GM18511 (cell line): ENCODE data around the gene CLDN10.
A peak's percentile ranks its signal among the peaks of the same experiment; 100 is the strongest.

ENCODE experiments used
- ATAC-seq: cut with Tn5 transposase; IDR thresholded peaks from one replicate; pipeline ENCODE4 v1.9.1; 2021; ENCODE audit warnings: mild to moderate bottlenecking, moderate library complexity; ENCODE audit not compliant: unreplicated experiment

The CLDN10 gene

DNA sequence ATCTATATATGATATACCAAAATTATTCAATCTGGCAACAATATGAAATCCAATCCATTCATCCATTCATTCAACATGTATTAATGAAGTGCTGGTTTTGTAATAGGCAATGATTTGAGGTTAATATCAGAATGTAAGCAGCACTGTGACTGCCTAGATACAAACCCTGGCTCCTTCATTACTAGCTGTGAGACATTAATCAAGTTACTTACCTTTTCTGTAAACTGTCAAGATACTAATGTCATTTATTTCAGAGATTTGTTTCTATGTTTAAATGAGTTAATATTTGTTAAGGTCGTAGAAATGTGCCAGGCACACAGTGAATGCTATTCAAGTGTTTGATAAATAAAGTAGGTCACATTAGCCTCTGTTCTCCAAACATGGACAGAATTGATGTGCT lies 40.9 kb downstream of the CLDN10 start:
- ATAC-seq = no peak

DNA sequence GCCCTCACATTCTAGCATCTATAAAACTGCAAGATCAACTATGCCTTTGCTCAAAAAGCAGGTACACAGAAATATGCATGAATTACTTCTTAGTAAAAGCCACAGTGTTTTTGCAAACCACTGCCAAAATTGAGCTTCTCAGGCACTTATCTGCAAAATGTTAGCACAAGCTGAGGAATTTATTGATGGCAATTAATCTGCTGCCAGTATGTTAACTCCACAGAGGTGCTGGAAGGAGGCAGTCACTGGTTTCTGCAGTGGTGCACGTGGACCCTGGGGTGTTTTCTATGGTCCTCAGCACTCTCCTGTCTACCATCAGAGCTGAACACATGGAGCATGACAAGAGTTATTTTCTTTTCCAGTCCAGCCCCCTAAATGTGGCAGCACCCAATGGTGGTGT lies 44.2 kb downstream of the CLDN10 start:
- no peak for ATAC-seq

DNA sequence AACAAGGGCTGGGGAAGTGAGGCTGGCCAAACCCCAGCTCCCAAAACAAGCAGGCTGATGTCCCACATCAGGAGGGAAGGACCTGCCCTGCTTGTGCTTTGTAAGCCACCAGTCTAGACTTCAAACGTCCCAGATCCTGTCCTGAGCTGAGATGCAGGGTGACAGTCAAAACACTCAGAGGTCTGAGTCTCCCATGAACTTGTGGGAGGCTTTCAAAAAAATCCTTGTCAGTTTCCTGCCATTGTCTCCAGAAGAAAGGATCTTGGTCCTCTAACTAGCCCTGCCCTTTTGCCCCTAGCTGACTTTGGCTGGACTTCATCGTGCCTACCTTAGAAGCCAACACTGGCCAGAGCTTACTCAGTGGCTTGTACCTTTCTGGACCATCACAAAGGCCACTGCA lies 48.7 kb downstream of the CLDN10 start:
- ATAC-seq = no peak

DNA sequence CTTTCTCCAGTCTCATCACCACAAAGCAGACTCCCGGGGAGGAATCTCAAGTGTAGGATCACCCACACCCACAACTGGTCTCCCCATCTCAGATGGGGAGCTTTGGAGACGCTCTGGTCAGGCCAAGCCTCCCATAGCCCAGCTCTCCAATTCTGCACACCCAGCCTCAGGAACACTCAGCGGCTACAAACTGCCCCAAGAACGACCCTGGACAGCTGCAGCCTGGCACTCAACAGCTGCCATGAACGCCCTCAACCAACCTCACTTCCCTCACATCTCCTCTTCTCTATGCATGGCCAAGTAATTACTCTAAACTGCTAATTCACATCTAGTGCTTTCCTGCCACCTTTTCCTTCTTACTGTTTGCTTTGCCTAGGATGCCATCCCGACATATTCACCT lies 49.4 kb downstream of the CLDN10 start:
- no peak for ATAC-seq

DNA sequence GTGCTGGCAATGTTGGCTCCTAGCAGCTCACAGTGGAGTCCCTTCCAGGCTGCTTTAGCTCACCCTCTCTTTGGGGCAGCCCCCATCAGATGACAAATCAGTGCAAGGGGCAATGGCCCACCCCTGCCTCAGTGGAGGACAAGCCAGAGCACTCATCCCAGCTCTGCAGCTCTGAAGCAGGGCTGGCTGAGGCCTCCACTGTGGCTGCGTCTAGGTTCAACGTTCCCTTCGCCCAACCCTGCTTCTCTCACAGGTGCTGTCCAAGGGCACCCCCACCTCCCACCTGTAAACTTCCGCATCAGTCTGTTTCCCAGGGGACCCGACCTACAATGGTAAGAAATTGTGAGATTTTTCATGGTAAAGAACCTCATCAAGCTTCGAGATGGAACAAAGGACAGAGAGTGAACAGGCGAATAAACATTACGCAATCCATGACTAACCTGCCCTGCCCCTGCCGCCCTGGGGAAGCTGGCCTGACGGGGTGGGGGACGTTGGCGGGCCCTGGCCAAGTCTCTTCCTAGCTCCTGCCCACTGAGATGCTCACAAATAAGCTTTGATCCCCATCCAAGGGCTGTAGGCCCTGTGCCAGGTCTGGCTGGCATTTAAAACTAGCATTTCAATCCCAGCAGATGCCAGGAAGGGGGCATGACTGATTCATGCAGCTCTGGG lies 51.5 kb downstream of the CLDN10 start:
- no peak for ATAC-seq

DNA sequence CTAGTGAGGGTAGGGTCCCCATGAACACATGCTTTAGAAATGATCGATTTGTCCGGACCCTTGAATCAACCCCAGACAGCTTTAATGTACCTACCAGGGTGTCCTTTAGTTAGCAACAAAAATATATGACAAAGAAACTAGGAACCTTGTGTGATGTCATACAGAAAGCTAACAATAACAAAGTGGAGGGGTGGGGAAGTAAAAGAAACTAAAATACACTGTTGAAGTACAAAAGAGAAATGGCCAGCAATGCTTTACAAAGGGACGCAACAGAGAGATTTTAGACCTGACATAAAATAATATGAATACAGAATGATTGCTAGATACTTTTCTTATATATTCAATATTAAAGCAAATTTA lies 52.0 kb downstream of the CLDN10 start:
- ATAC-seq = no peak

DNA sequence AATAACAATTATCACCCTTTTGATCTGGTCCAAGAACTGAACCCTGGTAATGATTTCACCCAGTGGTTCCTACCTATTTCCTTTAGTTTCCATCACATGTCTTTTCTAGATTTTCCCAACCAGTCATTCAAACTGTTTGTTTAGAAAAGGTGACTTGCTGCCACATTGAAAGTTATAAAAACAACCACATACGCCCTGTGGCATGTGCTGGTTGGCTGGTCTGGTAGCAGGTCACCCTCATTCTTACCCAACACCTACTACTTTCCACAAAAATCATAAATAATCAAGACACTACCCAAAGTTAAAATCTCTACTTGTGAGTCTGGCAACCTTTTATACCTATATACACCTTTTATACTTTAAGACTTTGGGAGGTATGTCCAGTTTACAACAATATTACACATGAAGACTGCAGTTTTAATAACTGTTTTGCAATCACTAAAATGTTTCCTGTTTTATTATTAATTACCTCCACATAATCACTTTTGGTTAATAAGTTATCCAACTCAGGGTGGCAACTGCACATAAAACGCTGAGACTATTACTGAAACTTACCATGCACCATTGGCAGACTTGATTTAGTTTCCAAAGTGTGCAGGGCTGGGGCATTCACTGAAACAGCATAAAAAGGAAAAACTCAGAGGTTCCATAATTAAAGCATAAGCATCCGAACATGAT lies 53.1 kb downstream of the CLDN10 start:
- no peak for ATAC-seq

DNA sequence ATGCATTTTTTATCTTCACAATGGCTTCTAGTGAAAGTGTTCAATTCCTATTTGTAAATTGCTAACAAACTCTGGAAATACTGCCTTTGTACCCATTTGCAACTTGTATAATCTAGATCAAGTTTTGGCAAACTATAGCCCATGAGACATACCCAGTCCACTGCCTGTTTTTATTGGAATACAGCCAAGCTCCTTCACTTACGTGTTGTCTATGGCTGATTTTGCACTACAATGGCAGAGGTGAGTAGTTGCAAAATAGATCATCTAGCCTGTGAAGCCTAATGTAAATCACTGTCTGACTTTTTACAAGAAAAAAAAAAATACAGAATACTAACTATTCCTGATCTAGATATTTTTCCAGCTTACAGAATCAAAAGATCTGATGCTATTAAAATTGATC lies 54.8 kb downstream of the CLDN10 start:
- no peak for ATAC-seq

DNA sequence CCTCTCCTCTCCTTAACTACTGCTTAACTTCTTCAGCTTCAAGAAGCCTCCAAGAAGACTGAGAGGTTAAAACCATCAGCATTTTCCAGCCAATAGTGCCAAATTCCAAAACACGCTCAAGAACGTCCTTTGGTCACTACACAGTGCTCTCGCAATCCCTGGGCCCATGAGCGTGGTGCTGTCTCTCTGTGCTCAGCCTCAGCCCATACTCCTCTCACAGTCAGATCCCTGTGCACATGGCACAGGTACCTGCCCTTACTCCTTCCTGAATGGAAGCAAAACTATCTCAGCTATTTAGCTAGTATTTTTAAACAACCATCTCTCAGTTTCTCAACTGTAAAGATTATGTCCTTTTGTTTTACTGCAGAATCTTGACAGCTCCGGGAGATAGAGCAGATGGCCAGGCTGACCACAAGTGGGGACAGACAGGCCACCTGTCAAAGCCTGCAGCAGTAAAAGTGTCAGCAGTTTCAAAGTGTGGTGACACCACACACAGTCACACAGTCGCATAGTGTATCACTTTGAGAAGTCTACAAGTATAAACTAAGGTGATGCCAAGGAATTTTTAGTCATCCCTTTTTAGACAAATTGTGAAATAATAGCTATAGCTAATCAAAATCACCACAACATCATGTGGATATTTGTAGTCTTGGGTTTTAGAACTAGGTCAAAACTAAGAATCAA lies 56.3 kb downstream of the CLDN10 start:
- peak; percentile 61 for ATAC-seq

DNA sequence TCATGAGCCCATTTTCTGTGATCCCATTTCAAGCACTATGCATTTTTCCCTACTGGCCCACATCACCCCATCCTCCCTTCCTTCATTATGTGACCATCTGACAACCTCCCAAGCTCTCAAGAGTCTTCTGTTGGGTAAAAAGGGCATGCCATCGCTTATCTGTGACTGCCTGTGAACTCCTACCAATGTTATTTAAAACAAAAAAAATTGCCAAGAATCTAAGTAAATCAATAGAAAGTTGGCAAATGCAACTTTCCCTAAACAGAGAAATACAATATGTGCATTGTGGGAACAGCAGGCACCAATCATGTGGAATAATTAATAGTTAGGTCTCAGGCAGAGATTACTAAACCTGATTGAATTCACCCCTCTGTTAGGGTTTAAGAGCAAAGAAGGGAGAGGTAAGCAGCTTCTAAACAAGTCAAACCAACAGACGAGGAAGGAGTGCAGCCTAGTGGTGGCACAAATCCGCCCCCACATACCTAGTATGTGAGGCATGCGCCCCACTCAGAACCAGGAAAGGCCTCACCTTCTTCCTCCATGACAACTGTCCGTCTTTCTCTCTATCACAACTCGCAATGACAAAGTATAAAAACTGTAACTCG lies 62.2 kb downstream of the CLDN10 start:
- no peak for ATAC-seq

DNA sequence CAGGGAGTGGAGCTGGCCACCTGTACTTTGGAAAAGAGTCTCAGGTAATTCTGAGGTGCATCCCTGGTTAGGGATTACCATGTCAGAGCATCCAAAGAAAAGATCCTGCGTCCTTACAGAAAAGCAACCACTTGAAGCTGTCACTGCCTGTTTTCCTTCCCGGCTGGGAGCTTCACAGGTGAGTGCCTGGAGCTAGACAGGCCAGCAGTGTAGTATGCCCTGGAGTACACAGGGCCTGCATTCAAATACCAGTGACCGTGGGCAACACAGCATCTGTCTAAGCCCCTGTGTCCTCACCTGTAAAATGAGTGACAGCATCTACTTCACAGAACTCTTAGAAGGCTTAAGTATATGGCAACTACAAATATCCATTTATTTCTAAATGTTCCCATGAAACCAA lies 63.0 kb downstream of the CLDN10 start:
- ATAC-seq = no peak

DNA sequence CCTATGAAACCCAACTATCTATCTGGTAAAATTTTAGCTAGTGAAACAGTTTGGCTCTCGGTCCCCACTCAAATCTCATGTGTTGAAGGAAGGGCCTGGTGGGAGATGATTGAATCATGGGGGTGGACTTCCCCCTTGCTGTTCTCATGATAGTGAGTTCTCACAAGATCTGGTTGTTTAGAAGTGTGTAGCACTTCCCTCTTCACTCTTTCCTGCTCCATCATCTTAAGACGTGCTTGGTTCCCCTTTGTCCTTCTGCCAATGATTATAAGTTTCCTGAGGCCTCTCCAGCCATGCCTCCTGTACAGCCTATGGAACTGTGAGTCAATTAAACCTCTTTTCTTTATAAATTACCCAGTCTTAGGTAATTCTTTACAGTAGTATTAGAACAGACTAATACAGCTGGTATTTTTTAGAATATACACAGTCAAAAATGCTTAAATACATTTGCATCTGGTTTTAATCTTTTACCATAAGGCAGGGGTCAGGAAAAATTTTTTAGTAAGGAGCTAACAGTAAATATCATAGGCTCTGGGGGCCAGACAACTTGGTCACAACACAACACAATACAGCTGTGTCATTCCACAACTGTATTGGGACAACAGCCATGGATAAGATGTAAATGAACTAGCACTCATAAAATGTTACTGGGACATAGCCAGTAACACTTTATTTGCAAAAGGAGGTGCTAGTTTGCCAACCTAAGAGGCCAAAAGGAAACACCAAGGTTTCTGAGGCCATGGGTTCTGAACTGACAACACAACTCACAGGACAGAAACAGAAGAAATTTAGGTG lies 67.7 kb downstream of the CLDN10 start:
- ATAC-seq = no peak

DNA sequence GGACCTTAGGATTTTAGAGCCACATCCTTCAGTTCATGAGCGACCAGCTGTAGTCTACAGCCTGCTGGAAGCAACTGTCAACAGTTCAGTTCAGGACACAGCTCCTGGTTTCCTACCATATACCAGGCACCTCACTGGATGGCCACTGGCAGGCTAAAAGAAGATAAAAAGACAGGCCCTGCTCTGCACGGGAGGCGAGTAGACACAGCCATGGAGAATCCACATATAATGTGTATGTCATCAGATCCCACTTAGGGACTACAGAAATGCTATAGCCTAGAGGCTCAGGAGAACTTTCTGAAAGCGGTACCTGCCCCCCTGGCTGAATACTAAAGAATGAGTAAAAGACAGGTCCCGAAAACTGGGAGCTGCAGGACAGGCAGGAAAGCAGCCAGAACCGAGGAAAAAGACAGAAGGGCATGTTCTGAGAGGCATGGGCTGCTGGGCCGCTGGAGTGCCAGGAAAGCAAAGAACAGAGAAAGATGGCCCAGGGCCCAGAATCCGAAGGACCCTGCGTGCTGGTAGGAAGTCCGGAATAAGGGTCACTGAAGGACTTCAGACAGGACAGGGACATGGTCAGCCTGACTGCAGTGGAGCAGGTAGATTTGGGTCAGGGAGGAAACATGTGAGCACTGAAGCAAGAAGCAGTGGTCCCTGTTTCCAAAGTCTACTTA lies 68.4 kb downstream of the CLDN10 start:
- ATAC-seq = no peak

DNA sequence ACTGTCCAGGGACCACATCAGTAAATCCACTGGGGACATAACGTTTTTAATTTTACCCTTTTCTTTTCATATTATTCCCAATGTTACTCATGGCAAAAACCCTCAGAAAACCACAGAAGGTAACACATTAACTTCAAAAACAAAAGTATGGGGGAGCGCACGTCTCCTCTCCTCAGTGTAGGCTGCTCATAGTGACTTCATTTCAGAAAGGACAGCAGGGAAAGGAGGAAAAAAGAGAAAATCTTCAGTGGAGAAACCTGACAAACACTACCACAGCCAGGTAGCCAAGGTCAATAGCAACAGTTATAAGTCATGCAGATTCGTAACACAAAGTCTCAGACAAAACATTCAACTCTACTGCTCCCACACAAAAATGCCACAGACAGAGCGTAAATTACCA lies 70.6 kb downstream of the CLDN10 start:
- no peak for ATAC-seq

DNA sequence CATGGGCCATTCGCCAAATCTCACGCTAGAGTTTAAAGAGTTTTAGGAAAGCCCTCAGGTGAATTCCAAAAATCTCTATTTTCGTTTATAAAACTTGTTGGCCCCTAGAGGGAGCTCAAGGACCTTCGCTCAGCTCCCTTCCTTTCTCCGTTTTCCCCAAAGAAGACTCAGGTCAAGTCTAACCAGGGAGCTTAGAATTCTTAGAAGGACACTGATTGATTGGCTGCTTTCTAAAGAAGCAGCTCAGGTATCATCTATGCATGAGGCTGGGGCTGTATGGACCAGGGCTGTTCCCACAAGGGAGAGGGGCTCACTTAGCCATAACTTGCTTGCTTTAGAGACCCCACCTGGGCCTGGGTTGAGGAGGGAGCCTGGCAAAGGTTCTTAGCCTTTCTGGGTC lies 71.5 kb downstream of the CLDN10 start:
- ATAC-seq = peak; percentile 73

DNA sequence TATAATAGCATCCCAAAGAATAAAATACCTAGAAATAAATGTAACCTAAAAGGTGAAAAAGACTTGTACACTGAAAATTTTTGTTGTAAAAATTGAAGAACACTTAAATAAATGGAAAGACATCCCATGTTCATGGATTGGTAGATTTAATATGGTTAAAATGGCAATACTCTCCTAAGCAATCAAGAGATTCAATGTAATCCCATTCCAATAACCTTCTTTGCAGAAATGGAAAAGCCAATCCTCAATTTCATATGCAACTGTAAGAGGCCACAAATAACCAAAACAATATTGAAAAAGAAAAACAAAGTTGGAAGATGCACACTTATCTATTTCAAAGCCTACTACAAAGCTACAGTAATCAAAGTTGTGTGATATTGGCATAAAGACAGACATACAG lies 74.2 kb downstream of the CLDN10 start:
- no peak for ATAC-seq

DNA sequence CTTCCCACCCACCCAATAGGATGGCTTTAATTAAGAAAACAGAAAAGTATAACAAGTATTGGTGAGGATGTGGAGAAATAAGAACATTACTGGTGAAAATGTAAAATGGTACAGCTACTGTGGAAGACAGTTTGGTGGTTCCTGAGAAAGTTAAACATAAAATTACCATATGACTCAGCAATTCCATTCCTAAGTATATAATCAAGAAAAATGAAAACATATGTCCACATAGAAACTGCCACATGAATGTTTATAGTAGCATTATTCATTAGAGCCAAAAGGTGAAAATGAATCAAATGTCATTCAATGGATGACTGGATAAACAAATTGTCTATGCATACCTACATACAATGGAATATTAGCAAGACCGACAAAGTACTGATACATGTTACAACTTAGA lies 75.1 kb downstream of the CLDN10 start:
- no peak for ATAC-seq

DNA sequence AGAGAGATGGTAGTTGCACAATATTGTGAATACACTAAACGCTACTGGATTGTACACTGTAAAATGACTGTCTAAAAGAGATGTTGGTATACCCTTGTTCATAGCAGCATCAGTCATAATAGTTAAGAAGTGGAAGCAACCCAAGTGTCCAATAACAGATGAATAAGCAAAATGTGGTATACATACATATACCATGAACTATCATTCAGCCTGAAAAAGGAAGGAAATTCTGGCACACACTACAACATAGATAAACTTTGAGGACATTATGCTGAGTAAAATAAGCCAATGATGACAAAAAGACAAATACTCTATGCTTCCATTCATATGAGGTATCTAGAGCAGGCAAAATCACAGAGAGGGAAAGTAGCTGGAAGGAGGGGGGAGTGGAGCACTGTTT lies 76.0 kb downstream of the CLDN10 start:
- no peak for ATAC-seq

DNA sequence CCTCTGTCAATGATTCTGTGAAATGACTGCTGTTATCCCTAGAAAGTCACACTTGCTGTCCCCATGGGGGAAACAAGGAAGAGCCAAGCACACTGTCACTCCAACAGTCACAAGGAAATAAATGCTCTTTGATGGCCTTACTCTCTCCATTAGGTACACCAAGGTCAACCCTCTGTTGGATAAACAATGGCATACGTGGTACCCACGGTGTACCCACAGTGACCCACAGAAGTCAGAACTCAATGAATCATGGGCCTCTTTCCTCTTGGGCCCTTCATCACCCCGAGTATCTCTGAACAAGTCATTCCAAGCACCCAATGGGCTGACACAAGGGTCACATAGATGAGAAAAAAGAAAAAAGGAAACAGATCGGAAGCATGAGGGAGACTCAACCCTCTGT lies 76.6 kb downstream of the CLDN10 start:
- no peak for ATAC-seq
